NCI-H1694 treated with DMSO at 0.1 percent for 48 hours (cell line): ENCODE results near the gene MICA.

Source experiments
- DNase-seq: peaks from one replicate; lab custom pipeline; 2025; lab: John Stamatoyannopoulos, UW

Gene MICA

GRCh38 chr6:31460361-31461025, 57.1 kb downstream of the MICA start:
- DNase-seq: no peak

- DNase-seq: no peak
Measured at GRCh38 chr6:31462026-31462963, 58.9 kb downstream of the MICA start.

- no peak for DNase-seq
Measured at GRCh38 chr6:31462964-31463870, 59.8 kb downstream of the MICA start.

- no peak for DNase-seq
Measured at GRCh38 chr6:31464252-31465184, 61.1 kb downstream of the MICA start.
